H1 (cell line): Measurements from ENCODE around the gene MYORG. TPM values are rescaled to one million over a fixed set of nuclear protein-coding genes. Genes with fewer than 3 reads are reported as not detected.

Source experiments
- CEBPB ChIP-seq: IDR thresholded peaks from 2 replicates; pipeline ENCODE4 v1.6.1; 2012; ENCODE audit warnings: low read depth, low read length
- CTBP2 ChIP-seq: IDR thresholded peaks from 2 replicates; pipeline ENCODE4 v1.7.0; 2011; ENCODE audit warnings: borderline replicate concordance, mild to moderate bottlenecking, moderate library complexity, mixed read lengths, low read length; ENCODE audit not compliant: insufficient read depth, insufficient read length
- JUND ChIP-seq: IDR thresholded peaks from 2 replicates; pipeline ENCODE4 v1.6.1; 2011; ENCODE audit warnings: mild to moderate bottlenecking, improper control_type of control experiment, low read length
- PHF8 ChIP-seq: fragments of 200-600 bp; sonication (generic); conservative IDR thresholded peaks from 2 replicates; pipeline ENCODE4 v1.7.1; 2012; ENCODE audit warnings: low read depth, mild to moderate bottlenecking, inconsistent platforms, low read length, moderate library complexity
- RXRA ChIP-seq: IDR thresholded peaks from 2 replicates; pipeline ENCODE4 v1.6.1; 2011; ENCODE audit warnings: low read depth, mild to moderate bottlenecking, low read length, moderate library complexity; ENCODE audit not compliant: insufficient read depth
- SAP30 ChIP-seq: fragments of 300-600 bp; sonication (generic); IDR thresholded peaks from 2 replicates; pipeline ENCODE4 v1.7.1; 2012; ENCODE audit warnings: low read length, moderate library complexity, mild to moderate bottlenecking, inconsistent platforms; ENCODE audit not compliant: insufficient read depth, insufficient replicate concordance
- SIN3A ChIP-seq, 2 experiments: IDR thresholded peaks in 1 of 2; conservative IDR thresholded peaks in 1 of 2; 2 replicates each; pipeline ENCODE4 v1.6.1; 2011 to 2012; ENCODE audit warnings: low read length in 2 of 2, improper control_type of control experiment in 1 of 2, low read depth in 1 of 2, mild to moderate bottlenecking in 1 of 2
- SP4 ChIP-seq: IDR thresholded peaks from 2 replicates; pipeline ENCODE4 v1.6.1; 2012; ENCODE audit warnings: low read length, inconsistent platforms
- TBP ChIP-seq: IDR thresholded peaks from 2 replicates; pipeline ENCODE4 v1.6.1; 2011; ENCODE audit warnings: low read depth, low read length, improper control_type of control experiment
- polyA plus RNA-seq, 7 experiments: library from polyadenylated mRNA; depleted of rRNA in 3 of 7; stranded (reverse) in 5 of 7; unstranded in 2 of 7; fragments of >200 nt in 5 of 7; fragments of 200-250 nt in 2 of 7; gene quantifications; 1 replicate in 5 of 7; 2 replicates in 1 of 7; 4 replicates in 1 of 7; pipeline versions ENCODE4 v1.2.1 to v1.2.3, GENCODE V29; 2011 to 2013; ENCODE audit warnings: missing spikeins in 2 of 7, mixed read lengths in 2 of 7
- total RNA-seq: library from RNA; stranded (reverse); fragmentation: NEBNext Ultra II Directional; extraction: Animal tissue kit (Norgen Biotek cat#: 25700); gene quantifications from 2 replicates; pipeline ENCODE4 v1.2.1, GENCODE V29; 2021
- TF ChIP-seq, protein P1 (sequence below): fragments of 300-600 bp; sonication (generic); IDR thresholded peaks from 2 replicates; pipeline ENCODE4 v1.7.1; 2012; ENCODE audit warnings: low read length, moderate library complexity, mild to moderate bottlenecking, inconsistent platforms; ENCODE audit not compliant: insufficient replicate concordance

The MYORG gene
- total and polyA plus RNA-seq, 2 of the 8 experiments (the other 6 are each of a cell fraction or from before 2014, with no cell fraction given): 1.2 to 5.9 TPM

DNA sequence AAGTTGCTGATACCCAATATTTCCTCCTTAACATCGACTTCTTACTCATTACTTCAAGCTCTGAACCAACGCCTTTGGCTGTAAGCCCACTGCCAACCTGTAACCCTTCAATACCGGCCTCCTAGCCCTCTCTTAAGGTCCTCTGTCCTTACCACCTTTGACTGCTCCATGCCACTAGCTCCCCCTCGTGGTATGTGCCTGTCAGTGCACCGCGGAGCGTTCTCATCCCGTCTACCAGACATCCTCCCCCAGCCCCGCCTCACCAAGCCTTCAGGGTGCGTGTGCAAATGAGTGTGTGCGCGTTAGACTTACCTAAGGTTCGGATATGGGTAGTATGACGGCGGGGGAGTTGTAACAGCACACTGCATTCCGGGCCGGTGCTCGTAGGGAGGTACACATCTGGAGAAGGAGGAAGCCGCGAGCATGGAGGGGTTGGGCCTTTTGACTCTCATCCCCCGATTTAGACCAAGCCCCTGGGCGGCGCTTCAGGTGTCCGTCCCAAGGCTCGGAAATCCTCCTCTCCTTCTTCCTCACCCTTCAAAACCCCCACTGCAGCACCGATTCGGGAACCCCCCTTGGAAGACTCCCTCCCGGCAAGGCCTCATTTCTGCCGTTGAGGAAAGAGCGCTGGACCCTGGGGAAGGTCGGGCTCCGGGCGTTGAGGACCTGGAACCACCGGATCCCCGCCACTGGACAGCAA is 2.8 kb upstream of the MYORG start (continued):
- TF ChIP-seq, protein P1, sequence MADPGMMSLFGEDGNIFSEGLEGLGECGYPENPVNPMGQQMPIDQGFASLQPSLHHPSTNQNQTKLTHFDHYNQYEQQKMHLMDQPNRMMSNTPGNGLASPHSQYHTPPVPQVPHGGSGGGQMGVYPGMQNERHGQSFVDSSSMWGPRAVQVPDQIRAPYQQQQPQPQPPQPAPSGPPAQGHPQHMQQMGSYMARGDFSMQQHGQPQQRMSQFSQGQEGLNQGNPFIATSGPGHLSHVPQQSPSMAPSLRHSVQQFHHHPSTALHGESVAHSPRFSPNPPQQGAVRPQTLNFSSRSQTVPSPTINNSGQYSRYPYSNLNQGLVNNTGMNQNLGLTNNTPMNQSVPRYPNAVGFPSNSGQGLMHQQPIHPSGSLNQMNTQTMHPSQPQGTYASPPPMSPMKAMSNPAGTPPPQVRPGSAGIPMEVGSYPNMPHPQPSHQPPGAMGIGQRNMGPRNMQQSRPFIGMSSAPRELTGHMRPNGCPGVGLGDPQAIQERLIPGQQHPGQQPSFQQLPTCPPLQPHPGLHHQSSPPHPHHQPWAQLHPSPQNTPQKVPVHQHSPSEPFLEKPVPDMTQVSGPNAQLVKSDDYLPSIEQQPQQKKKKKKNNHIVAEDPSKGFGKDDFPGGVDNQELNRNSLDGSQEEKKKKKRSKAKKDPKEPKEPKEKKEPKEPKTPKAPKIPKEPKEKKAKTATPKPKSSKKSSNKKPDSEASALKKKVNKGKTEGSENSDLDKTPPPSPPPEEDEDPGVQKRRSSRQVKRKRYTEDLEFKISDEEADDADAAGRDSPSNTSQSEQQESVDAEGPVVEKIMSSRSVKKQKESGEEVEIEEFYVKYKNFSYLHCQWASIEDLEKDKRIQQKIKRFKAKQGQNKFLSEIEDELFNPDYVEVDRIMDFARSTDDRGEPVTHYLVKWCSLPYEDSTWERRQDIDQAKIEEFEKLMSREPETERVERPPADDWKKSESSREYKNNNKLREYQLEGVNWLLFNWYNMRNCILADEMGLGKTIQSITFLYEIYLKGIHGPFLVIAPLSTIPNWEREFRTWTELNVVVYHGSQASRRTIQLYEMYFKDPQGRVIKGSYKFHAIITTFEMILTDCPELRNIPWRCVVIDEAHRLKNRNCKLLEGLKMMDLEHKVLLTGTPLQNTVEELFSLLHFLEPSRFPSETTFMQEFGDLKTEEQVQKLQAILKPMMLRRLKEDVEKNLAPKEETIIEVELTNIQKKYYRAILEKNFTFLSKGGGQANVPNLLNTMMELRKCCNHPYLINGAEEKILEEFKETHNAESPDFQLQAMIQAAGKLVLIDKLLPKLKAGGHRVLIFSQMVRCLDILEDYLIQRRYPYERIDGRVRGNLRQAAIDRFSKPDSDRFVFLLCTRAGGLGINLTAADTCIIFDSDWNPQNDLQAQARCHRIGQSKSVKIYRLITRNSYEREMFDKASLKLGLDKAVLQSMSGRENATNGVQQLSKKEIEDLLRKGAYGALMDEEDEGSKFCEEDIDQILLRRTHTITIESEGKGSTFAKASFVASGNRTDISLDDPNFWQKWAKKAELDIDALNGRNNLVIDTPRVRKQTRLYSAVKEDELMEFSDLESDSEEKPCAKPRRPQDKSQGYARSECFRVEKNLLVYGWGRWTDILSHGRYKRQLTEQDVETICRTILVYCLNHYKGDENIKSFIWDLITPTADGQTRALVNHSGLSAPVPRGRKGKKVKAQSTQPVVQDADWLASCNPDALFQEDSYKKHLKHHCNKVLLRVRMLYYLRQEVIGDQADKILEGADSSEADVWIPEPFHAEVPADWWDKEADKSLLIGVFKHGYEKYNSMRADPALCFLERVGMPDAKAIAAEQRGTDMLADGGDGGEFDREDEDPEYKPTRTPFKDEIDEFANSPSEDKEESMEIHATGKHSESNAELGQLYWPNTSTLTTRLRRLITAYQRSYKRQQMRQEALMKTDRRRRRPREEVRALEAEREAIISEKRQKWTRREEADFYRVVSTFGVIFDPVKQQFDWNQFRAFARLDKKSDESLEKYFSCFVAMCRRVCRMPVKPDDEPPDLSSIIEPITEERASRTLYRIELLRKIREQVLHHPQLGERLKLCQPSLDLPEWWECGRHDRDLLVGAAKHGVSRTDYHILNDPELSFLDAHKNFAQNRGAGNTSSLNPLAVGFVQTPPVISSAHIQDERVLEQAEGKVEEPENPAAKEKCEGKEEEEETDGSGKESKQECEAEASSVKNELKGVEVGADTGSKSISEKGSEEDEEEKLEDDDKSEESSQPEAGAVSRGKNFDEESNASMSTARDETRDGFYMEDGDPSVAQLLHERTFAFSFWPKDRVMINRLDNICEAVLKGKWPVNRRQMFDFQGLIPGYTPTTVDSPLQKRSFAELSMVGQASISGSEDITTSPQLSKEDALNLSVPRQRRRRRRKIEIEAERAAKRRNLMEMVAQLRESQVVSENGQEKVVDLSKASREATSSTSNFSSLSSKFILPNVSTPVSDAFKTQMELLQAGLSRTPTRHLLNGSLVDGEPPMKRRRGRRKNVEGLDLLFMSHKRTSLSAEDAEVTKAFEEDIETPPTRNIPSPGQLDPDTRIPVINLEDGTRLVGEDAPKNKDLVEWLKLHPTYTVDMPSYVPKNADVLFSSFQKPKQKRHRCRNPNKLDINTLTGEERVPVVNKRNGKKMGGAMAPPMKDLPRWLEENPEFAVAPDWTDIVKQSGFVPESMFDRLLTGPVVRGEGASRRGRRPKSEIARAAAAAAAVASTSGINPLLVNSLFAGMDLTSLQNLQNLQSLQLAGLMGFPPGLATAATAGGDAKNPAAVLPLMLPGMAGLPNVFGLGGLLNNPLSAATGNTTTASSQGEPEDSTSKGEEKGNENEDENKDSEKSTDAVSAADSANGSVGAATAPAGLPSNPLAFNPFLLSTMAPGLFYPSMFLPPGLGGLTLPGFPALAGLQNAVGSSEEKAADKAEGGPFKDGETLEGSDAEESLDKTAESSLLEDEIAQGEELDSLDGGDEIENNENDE: no peak
- no peak for TF ChIP-seq CEBPB
- TF ChIP-seq SAP30: no peak
- TF ChIP-seq JUND: no peak
- no peak for TF ChIP-seq RXRA
- no peak for TF ChIP-seq CTBP2
- TF ChIP-seq SIN3A (conservative IDR thresholded peaks at IDR 0.05 in 1 of 2, IDR thresholded peaks at IDR 0.05 in 1 of 2; ENCODE audit: low read depth in 1 of 2, low read length in 2 of 2): peak; percentile 40 to 85; a peak in 2 of 4 replicates
- no peak for TF ChIP-seq TBP
- TF ChIP-seq SP4: no peak
- TF ChIP-seq PHF8: peak; percentile 22; the same call in 1 of the 2 replicates
